Stimulated activated CD4-positive, alpha-beta T cell treated with anti-CD3 and anti-CD28 coated beads, Interleukin-1b, Interleukin-23, amount 100 ng/mL, for 1 hour (primary cell): ENCODE results near the gene RP9.

ENCODE experiments used
- DNase-seq, 2 donors: peaks; one replicate each; pipeline ENCODE4 v3.0.0-alpha.2; 2020; ENCODE audit warnings: low read depth in 2 of 2

RP9 gene

GRCh38 chr7:33109005-33109757, at the start of gene RP9:
RP9 (minus strand) TSS chr7:33109404; CDS start chr7:33109372, 32 bp downstream.
- peak; percentile 39 to 66 for DNase-seq

- no peak for DNase-seq
Observed at GRCh38 chr7:33157781-33158180, 48.6 kb upstream of the RP9 start.

GRCh38 chr7:33157311-33157710, 48.1 kb upstream of the RP9 start:
- DNase-seq = no peak

GRCh38 chr7:33156441-33156840, 47.2 kb upstream of the RP9 start:
- no peak for DNase-seq

GRCh38 chr7:33155811-33156210, 46.6 kb upstream of the RP9 start:
- no peak for DNase-seq

GRCh38 chr7:33152087-33152486, 42.9 kb upstream of the RP9 start:
- no peak for DNase-seq

- no peak for DNase-seq
Observed at GRCh38 chr7:33145156-33145555, 36.0 kb upstream of the RP9 start.

- DNase-seq = no peak
Observed at GRCh38 chr7:33143996-33144718, 35.0 kb upstream of the RP9 start.

GRCh38 chr7:33142585-33142984, 33.4 kb upstream of the RP9 start:
- no peak for DNase-seq

- no peak for DNase-seq
Observed at GRCh38 chr7:33137103-33137502, 27.9 kb upstream of the RP9 start.

- DNase-seq = no peak
Observed at GRCh38 chr7:33130184-33130583, 21.0 kb upstream of the RP9 start.

- no peak for DNase-seq
Observed at GRCh38 chr7:33129806-33130153, 20.6 kb upstream of the RP9 start.

GRCh38 chr7:33128990-33129805, 20.0 kb upstream of the RP9 start, which contains the start of gene BBS9:
BBS9 (plus strand) TSS chr7:33129564; CDS start chr7:33146253, 16,689 bp downstream.
- DNase-seq = peak; percentile 70 to 83

GRCh38 chr7:33128631-33128989, 19.4 kb upstream of the RP9 start:
- no peak for DNase-seq

GRCh38 chr7:33127085-33127484, 17.9 kb upstream of the RP9 start:
- no peak for DNase-seq

GRCh38 chr7:33118383-33118782, 9.2 kb upstream of the RP9 start:
- no peak for DNase-seq

- DNase-seq = no peak
Observed at GRCh38 chr7:33114976-33115375, 5.8 kb upstream of the RP9 start.

GRCh38 chr7:33111614-33112013, 2.4 kb upstream of the RP9 start:
- no peak for DNase-seq

- no peak for DNase-seq
Observed at GRCh38 chr7:33109758-33110238, 594 bp upstream of the RP9 start.

GRCh38 chr7:33108554-33109004, 625 bp downstream of the RP9 start:
- no peak for DNase-seq

- no peak for DNase-seq
Observed at GRCh38 chr7:33107136-33108066, 1.8 kb downstream of the RP9 start.
